ENCODE results near the gene SRPK2.
"Not testable (repeated sequence)": the region's sequence is repeated elsewhere in the genome, so short reads cannot be mapped to it uniquely, and the experiment has no call there.

Gene SRPK2

GRCh38 chr7:105336009-105336408, 52.7 kb downstream of the SRPK2 start:
- peak; percentile 11 to 62 (median 50) for DNase-seq

DNA sequence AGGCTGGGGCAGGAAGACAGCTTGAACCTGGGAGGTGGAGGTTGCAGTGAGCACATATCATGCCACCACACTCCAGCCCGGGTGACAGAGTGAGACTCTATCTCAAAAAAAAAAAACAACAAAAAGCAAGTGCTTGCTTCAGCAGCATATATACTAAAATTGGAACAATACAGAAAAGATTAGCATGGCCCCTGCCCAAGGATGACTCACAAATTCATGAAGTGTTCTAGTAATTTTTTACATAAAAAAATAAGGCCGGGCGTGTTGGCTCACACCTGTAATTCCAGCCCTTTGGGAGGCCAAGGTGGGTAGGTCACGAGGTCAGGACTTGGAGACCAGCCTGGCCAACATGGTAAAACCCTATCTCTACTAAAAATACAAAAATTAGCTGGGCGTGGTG, 56.1 kb downstream of the SRPK2 start:
- not testable (repeated sequence) for DNase-seq

GRCh38 chr7:105330526-105330925, 58.2 kb downstream of the SRPK2 start:
- no peak for DNase-seq

- no peak for DNase-seq
Observed at GRCh38 chr7:105327201-105327600, 61.5 kb downstream of the SRPK2 start.

- DNase-seq = peak; percentile 44 to 68 (median 65)
Observed at GRCh38 chr7:105325216-105325904, 63.4 kb downstream of the SRPK2 start.

GRCh38 chr7:105324606-105325005, 64.1 kb downstream of the SRPK2 start:
- DNase-seq = peak in 2 of 3 donors; percentile 29 to 48

GRCh38 chr7:105323366-105323765, 65.4 kb downstream of the SRPK2 start:
- DNase-seq = no peak

DNA sequence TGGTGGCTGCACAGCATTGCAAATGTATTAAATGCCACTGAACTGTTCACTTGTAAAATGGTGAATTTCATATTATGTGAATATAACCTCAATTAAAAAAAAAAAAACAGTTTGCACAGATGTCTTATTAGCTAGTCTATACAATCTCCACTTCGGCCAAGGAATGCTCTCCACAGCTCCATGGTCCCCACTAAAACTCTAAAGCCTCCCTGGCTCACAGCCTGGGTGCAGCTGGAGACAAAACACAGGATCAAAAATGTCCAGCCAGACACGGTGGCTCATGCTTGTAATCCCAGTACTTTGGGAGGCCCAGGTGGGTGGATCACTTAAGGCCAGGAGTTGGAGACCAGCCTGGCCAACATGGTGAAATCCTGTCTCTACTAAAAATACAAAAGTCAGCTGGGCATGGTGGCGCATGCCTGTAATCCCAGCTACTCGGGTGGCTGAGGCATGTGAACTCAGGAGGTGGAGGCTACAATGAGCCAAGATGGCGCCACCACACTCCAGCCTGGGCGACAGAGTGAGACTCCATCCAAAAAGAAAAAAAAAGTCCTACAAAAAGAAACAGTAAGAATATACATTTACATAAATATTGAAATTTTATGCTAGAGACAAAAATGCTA, 66.0 kb downstream of the SRPK2 start:
- DNase-seq = no peak

- DNase-seq = no peak
Observed at GRCh38 chr7:105321754-105322455, 66.8 kb downstream of the SRPK2 start.

- DNase-seq = no peak
Observed at GRCh38 chr7:105320896-105321295, 67.8 kb downstream of the SRPK2 start.

GRCh38 chr7:105319578-105319977, 69.1 kb downstream of the SRPK2 start:
- no peak for DNase-seq

GRCh38 chr7:105316578-105317344, 72.0 kb downstream of the SRPK2 start:
- DNase-seq = no peak

DNA sequence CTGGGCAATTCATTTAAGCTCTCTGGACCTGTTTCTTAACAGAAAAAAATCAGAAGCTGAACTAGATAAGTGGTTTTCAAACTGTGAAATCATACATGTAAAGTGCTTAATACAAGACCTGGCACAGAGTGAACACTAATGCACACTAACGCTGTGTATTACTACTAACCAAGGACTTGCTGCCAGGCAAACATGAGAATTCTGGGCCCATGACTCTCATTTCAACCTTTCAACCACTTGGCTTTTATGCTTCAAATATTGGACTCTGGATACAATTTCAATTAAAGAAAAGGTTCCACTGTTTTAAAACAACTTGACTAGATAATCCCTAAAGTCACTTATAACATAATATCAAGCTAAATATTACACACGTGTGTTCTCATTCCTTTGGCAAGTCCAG, 73.4 kb downstream of the SRPK2 start:
- no peak for DNase-seq

GRCh38 chr7:105309235-105310169, 79.2 kb downstream of the SRPK2 start:
- DNase-seq = no peak

GRCh38 chr7:105307163-105307672, 81.5 kb downstream of the SRPK2 start:
- no peak for DNase-seq

DNA sequence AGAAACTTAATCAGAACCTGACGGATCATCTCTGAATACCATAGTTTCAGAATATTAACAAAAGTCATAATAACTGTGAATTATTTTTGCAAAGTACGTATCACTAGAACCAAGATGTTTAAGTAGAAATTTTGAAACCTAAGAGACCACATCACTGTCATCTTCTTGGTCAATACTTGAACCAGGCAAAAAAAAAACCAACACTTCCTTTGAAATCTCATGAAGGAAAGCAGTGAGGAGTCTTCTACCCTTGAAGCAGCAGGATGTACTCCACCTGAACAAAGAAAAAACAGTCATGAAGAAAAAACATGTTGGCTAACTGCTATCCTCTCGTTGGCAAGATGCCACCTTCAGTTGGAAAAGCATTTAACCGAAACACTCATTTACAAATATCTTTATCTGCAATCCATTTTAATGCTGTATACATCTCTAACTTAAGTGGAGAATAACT, 82.4 kb downstream of the SRPK2 start:
- no peak for DNase-seq

- no peak for DNase-seq
Observed at GRCh38 chr7:105305633-105306032, 83.1 kb downstream of the SRPK2 start.

- DNase-seq = no peak
Observed at GRCh38 chr7:105304040-105304895, 84.5 kb downstream of the SRPK2 start.

DNA sequence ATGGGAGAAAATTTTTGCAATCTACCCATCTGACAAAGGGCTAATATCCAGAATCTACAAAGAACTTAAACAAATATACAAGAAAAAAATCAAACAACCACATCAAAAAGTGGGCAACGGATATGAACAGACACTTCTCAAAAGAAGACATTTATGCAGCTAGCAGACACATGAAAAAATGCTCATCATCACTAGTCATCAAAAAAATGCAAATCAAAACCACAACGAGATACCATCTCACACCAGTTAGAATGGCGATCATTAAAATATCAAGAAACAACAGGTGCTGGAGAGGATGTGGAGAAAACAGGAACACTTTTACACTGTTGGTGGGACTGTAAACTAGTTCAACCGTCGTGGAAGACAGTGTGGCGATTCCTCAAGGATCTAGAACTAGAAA, 88.1 kb downstream of the SRPK2 start:
- DNase-seq = not testable (repeated sequence)

DNA sequence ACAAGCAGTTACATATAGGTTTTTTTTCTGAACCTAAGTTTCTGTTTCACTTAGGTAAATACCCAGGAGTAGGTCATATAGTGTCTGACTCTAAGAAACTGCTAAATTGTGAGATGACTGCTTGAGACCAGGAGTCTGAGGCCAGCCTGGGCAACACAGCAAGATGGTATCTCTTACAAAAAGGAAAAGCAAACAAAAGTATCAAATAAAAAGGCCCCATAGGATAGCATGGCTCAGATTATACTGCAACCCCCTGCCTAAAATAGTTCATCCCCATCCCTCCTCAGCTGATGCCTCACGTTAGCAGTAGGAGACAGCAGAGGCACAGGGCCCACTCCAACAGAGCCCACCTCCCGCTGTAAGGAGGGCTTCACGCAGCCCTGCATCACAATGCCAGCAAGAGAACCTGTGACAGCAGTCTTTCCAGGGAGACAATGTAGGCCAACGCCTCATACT, 90.3 kb downstream of the SRPK2 start:
- no peak for DNase-seq

GRCh38 chr7:105297985-105298384, 90.7 kb downstream of the SRPK2 start:
- DNase-seq = peak in 1 of 3 donors; percentile 17

Measured in suppressor macrophage treated with lipopolysaccharide for 1 hour (primary cell).